SHP77 (cell line): Measurements from ENCODE around the gene STK32C.

ENCODE experiments used
- DNase-seq, 2 experiments: peaks; one replicate each; lab custom pipeline; 2025; lab: John Stamatoyannopoulos, UW

The STK32C gene

GRCh38 chr10:132184816-132185593 is 122.7 kb downstream of the STK32C start:
- DNase-seq, result no peak

- DNase-seq, result peak; percentile 73 to 74
Measured at GRCh38 chr10:132183046-132183445, 124.7 kb downstream of the STK32C start.

- no peak for DNase-seq
Measured at GRCh38 chr10:132182591-132182990, 125.2 kb downstream of the STK32C start.

- no peak for DNase-seq
Measured at GRCh38 chr10:132181691-132182425, 125.9 kb downstream of the STK32C start.

GRCh38 chr10:132180736-132181135 is 127.0 kb downstream of the STK32C start:
- no peak for DNase-seq

GRCh38 chr10:132179551-132180392 is 128.0 kb downstream of the STK32C start:
- no peak for DNase-seq

- DNase-seq, result no peak
Measured at GRCh38 chr10:132178672-132179545, 128.8 kb downstream of the STK32C start.

- no peak for DNase-seq
Measured at GRCh38 chr10:132178046-132178445, 129.7 kb downstream of the STK32C start.

- no peak for DNase-seq
Measured at GRCh38 chr10:132176623-132177500, 130.9 kb downstream of the STK32C start.

- peak; percentile 44 to 51 for DNase-seq
Measured at GRCh38 chr10:132175907-132176581, 131.7 kb downstream of the STK32C start.

GRCh38 chr10:132175408-132175807 is 132.3 kb downstream of the STK32C start:
- no peak for DNase-seq

- no peak for DNase-seq
Measured at GRCh38 chr10:132174237-132174636, 133.5 kb downstream of the STK32C start.

GRCh38 chr10:132173185-132173584 is 134.6 kb downstream of the STK32C start:
- DNase-seq, result no peak

- DNase-seq, result no peak
Measured at GRCh38 chr10:132172091-132173066, 135.4 kb downstream of the STK32C start.

- no peak for DNase-seq
Measured at GRCh38 chr10:132170561-132171361, 137.0 kb downstream of the STK32C start.

GRCh38 chr10:132169766-132170560 is 137.8 kb downstream of the STK32C start:
- no peak for DNase-seq
